HG03045 (cell line): ENCODE results near the gene UEVLD.

ENCODE experiments used
- ATAC-seq: cut with Tn5 transposase; IDR thresholded peaks from one replicate; pipeline ENCODE4 v1.9.1; 2021; ENCODE audit warnings: mild to moderate bottlenecking, moderate library complexity; ENCODE audit not compliant: unreplicated experiment

Gene UEVLD

GRCh38 chr11:18502352-18502751 is 86.2 kb downstream of the UEVLD start:
- no peak for ATAC-seq

- no peak for ATAC-seq
Measured at GRCh38 chr11:18501629-18502028, 86.9 kb downstream of the UEVLD start.

GRCh38 chr11:18498039-18498438 is 90.5 kb downstream of the UEVLD start:
- ATAC-seq: no peak

GRCh38 chr11:18495703-18496102 is 92.8 kb downstream of the UEVLD start:
- ATAC-seq: no peak

GRCh38 chr11:18495271-18495670 is 93.3 kb downstream of the UEVLD start:
- no peak for ATAC-seq

- no peak for ATAC-seq
Measured at GRCh38 chr11:18493310-18493709, 95.2 kb downstream of the UEVLD start.

GRCh38 chr11:18492888-18493287 is 95.6 kb downstream of the UEVLD start:
- no peak for ATAC-seq

GRCh38 chr11:18491924-18492323 is 96.6 kb downstream of the UEVLD start:
- no peak for ATAC-seq

GRCh38 chr11:18490736-18491485 is 97.6 kb downstream of the UEVLD start:
- no peak for ATAC-seq

GRCh38 chr11:18490319-18490718 is 98.2 kb downstream of the UEVLD start:
- ATAC-seq: no peak

GRCh38 chr11:18485913-18486528 is 102.5 kb downstream of the UEVLD start:
- no peak for ATAC-seq
